Psoas muscle (tissue), 8 donors: ENCODE data around the gene TMOD1. TPM values are rescaled to one million over a fixed set of nuclear protein-coding genes. Genes with fewer than 3 reads are reported as not detected.

Experiments used
- ATAC-seq, 4 donors: fragments of 200-7000 bp; cut with Tn5 transposase; one replicate each; pipeline ENCODE4 v1.9.1; 2020; ENCODE audit warnings: moderate library complexity in 3 of 4, mild to moderate bottlenecking in 2 of 4
- DNase-seq, 2 donors: peaks; one replicate each; pipeline ENCODE4 v3.0.0-alpha.2; 2020
- H3K27ac ChIP-seq: fragments of 200-600 bp; one replicate; pipeline ENCODE4 v1.8.0; 2022
- H3K27me3 ChIP-seq, 3 donors: fragments of 200-600 bp in 1 of 3; one replicate each; pipeline versions ENCODE4 v1.6.1 to v1.8.0; 2013 to 2022; ENCODE audit warnings: low read length in 2 of 3, mild to moderate bottlenecking in 2 of 3, moderate library complexity in 1 of 3; ENCODE audit not compliant: insufficient read depth in 3 of 3
- H3K36me3 ChIP-seq, 2 donors: fragments of 200-600 bp in 1 of 2; one replicate each; pipeline versions ENCODE4 v1.6.1 to v1.8.0; 2013 to 2022; ENCODE audit warnings: low read depth in 1 of 2, mild to moderate bottlenecking in 1 of 2, moderate library complexity in 1 of 2; ENCODE audit not compliant: insufficient read depth in 1 of 2
- H3K4me1 ChIP-seq: fragments of 200-600 bp; one replicate; pipeline ENCODE4 v1.8.0; 2022
- H3K4me3 ChIP-seq: fragments of 200-600 bp; one replicate; pipeline ENCODE4 v1.8.0; 2022; ENCODE audit warnings: mild to moderate bottlenecking
- H3K9me3 ChIP-seq: fragments of 200-600 bp; one replicate; pipeline ENCODE4 v1.8.0; 2022
- WGBS, 3 donors: extraction: QIAGEN DNeasy Blood & Tissue Kit; methylation state at CpG; one replicate each; pipeline versions ENCODE4 v1.1.6 to v1.1.7; 2013; 5-methylcytosine and 5-hydroxymethylcytosine counted together
- intact Hi-C, 2 donors: fragments of 100-400 bp; cut with DNase I; formaldehyde crosslinking; loops; one replicate each; pipeline versions ENCODE4 v1.11.0 to v1.14.2; 2022
- polyA plus RNA-seq, 3 donors: library from polyadenylated mRNA; stranded (reverse); fragments of 200-250 nt; gene quantifications; one replicate each; pipeline ENCODE4 v1.2.3, GENCODE V29; 2013
- total RNA-seq, 4 donors: library from RNA; stranded (reverse); fragmentation: NEBNext Ultra II Directional in 2 of 4; extraction: Animal tissue kit (Norgen Biotek cat#: 25700) in 2 of 4; gene quantifications; one replicate each; pipeline versions ENCODE4 v1.2.1 to v1.2.4, GENCODE V29; 2021 to 2023
- TF ChIP-seq, protein P1 (sequence below): fragments of 200-600 bp; IDR thresholded peaks from one replicate; pipeline ENCODE4 v1.8.0; 2022; ENCODE audit warnings: antibody characterized with exemption
- donor health status: healthy with polysubstance abuse.
- donor health status: DM: no; HTN: no; CAD: no; lungs with moderate emphysema.
- donor health status: Bipolar disorder and iron deficiency.
- donor health status: healthy.
- donor health status: DM: yes; HTN: yes; CAD: no.
- donor health status: DM: no; HTN: no; CAD: no.
- donor health status: DM: no; HTN: no; CAD: no.
- donor health status: DM: yes; HTN: yes; CAD: no.

TMOD1 gene
- total and polyA plus RNA-seq, 7 donors, result 65.4 to 286 (median 156) TPM

DNA sequence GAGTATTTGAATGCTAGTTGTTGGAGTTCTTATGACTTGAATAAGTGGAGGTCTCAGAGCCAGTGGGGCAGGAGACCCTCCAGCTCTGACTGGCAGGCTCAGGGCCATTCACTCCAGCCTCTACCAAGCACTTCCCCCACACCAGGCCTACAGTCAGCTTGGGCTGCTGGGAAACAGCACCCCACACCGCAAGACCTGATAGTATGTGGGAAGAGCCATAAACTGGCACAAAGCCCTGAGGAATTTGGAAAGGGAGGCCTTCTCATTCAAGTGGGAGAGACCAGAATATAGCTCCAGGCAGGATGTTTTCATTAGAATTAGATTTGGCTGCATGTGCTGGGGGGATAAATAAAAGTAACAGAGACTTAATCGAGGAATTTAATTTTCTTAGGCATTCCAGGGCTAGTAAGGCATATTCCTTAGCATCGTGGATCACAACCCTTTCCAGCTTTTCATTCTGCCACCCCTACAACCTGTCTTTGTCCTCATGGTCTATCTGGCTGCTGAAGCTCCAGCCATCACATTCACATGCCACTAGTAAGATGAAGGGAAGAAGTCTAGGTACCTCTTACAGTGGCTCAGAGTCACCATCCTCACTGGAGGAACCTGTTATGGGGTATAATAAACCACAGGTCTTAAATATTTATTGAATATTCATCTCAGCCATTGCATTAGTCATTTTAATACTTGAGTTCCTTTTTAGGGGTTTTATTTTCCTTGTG is 47.5 kb downstream of the TMOD1 start:
- TF ChIP-seq, protein P1, sequence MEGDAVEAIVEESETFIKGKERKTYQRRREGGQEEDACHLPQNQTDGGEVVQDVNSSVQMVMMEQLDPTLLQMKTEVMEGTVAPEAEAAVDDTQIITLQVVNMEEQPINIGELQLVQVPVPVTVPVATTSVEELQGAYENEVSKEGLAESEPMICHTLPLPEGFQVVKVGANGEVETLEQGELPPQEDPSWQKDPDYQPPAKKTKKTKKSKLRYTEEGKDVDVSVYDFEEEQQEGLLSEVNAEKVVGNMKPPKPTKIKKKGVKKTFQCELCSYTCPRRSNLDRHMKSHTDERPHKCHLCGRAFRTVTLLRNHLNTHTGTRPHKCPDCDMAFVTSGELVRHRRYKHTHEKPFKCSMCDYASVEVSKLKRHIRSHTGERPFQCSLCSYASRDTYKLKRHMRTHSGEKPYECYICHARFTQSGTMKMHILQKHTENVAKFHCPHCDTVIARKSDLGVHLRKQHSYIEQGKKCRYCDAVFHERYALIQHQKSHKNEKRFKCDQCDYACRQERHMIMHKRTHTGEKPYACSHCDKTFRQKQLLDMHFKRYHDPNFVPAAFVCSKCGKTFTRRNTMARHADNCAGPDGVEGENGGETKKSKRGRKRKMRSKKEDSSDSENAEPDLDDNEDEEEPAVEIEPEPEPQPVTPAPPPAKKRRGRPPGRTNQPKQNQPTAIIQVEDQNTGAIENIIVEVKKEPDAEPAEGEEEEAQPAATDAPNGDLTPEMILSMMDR, result no peak
- peaks cover 7% of the 10 kb centered on the region for H3K4me1 ChIP-seq
- intact Hi-C loops, result no loop called here
- no peak overlapping the region for H3K4me3 ChIP-seq
- DNase-seq (no peak), ATAC-seq (no peak)
- H3K27me3 ChIP-seq, result no peaks in the 10 kb centered on the region
- 78 to 81% (median 81%) methylated on average over 3 of the region's 3 CpGs for WGBS, 3 donors
- H3K27ac ChIP-seq, result no peak overlapping the region
- peaks cover 0 to 67% of the 10 kb centered on the region in 2 donors for H3K36me3 ChIP-seq
- no peaks in the 10 kb centered on the region for H3K9me3 ChIP-seq

DNA sequence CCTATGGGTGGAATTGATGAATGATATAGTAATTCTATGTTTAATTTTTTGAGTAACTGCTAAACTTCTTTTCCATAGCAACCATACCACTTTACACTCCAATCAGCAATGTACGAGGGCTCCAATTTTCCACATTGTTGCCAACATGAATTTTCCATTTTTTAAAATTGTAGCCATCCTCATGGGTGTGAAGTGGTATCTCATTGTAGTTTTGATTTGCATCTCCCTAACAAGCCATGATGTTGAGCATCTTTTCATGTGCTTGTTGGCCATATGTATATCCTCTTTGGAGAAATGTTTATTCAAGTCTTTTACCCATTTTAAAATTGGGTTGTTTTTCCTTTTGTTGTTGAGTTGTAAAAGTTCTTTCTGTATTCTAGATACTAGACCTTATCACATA is 48.9 kb downstream of the TMOD1 start:
- no peak for DNase-seq
- TF ChIP-seq, protein P1, result no peak
- intact Hi-C loops, result no loop called here
- peaks cover 0 to 75% of the 10 kb centered on the region in 2 donors for H3K36me3 ChIP-seq
- no peaks in the 10 kb centered on the region for H3K9me3 ChIP-seq
- no peak for ATAC-seq
- H3K4me1 ChIP-seq, result peaks cover 6% of the 10 kb centered on the region
- 86 to 94% (median 91%) methylated on average over 1 of the region's 1 CpG for WGBS, 3 donors
- H3K27me3 ChIP-seq, result no peaks in the 10 kb centered on the region
- H3K27ac ChIP-seq, result no peak overlapping the region
- H3K4me3 ChIP-seq, result no peak overlapping the region

DNA sequence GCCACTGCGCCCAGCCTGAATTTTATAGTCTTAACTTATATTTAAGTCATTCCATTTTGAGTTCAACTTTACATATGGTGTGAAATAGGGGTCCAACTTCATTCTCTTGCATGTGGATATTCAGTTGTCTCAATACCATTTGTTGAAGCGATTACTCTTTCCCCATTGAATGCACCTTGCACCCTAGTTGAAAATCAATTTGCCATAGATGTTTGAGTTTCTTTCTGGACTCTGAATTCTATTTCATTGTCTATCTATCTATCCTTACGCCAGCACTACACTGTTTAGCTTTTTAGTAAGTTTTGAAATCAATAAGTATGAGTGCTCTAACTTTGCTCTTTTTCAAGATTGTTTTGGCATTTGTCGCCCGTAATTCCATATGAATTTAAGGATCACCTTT is 49.8 kb downstream of the TMOD1 start:
- no peak for ATAC-seq
- peaks cover 0 to 74% of the 10 kb centered on the region in 2 donors for H3K36me3 ChIP-seq
- H3K27me3 ChIP-seq, result no peaks in the 10 kb centered on the region
- TF ChIP-seq, protein P1, result no peak
- WGBS, 3 donors, result 96% methylated on average over 5 of the region's 5 CpGs
- no peak overlapping the region for H3K27ac ChIP-seq
- no peaks in the 10 kb centered on the region for H3K9me3 ChIP-seq
- H3K4me1 ChIP-seq, result peaks cover 7% of the 10 kb centered on the region
- intact Hi-C loops, result no loop called here
- DNase-seq, result no peak
- no peak overlapping the region for H3K4me3 ChIP-seq

DNA sequence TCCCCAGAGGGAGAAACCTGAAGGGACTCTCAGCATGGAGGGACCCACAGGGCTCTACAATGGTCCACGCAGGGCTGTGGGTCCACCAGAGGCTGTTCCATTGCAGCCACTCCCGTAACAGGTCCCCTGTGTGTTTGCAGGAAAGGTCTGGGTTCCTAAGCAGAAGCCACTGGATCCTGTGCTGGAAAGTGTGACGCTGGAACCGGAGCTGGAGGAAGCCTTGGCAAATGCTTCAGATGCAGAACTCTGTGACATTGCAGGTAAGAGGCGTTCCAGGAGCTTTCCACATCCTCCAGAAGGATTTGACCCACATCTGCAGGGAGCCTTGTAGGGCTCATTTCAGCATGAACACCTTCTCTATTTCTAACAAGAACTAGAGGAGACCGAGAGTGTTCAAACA is 51.7 kb downstream of the TMOD1 start:
- Histone ChIP-seq H3K4me3 (no peak overlapping the region), H3K4me1 (peaks cover 21% of the 10 kb centered on the region), H3K27me3 (no peaks in the 10 kb centered on the region), H3K9me3 (no peaks in the 10 kb centered on the region), H3K36me3 (peaks cover 0 to 56% of the 10 kb centered on the region in 2 donors), H3K27ac (no peak overlapping the region)
- DNase-seq (no peak), ATAC-seq (no peak)
- intact Hi-C loops, result no loop called here
- TF ChIP-seq, protein P1, result no peak
- 64 to 82% (median 74%) methylated on average over 6 of the region's 6 CpGs for WGBS, 3 donors

DNA sequence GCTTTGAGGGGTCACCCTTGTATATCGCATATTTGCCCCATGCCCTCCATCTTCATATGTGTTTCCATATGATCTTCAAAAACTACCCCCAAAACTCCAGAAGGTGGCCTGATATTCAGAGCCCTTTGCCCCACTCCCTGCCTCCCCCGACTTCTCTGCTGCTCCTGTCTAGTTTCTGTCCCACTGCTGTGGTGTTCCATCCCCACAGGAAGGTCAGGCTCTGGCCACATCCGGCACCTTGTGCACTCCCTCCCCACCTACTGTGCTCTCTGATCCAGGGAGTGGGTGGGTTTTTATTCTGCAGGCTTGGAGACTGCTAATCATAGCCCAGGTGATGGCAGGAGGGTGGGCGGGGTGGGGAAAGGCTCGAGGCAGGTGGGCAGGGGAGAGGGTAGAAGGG is 52.4 kb downstream of the TMOD1 start:
- H3K4me1 ChIP-seq, result peaks cover 27% of the 10 kb centered on the region
- 84 to 93% (median 88%) methylated on average over 5 of the region's 5 CpGs for WGBS, 3 donors
- H3K9me3 ChIP-seq, result no peaks in the 10 kb centered on the region
- H3K4me3 ChIP-seq, result no peak overlapping the region
- H3K36me3 ChIP-seq, result peaks cover 0 to 49% of the 10 kb centered on the region in 2 donors
- no peak for DNase-seq
- intact Hi-C loops, result no loop called here
- TF ChIP-seq, protein P1, result no peak
- no peak overlapping the region for H3K27ac ChIP-seq
- H3K27me3 ChIP-seq, result no peaks in the 10 kb centered on the region
- ATAC-seq, result no peak
